HT1080 (cell line): ENCODE measurements around the gene TDP2. TPM values are rescaled to one million over a fixed set of nuclear protein-coding genes. Genes with fewer than 3 reads are reported as not detected.

Experiments
- DNase-seq: peaks from one replicate; pipeline ENCODE4 v3.0.0-alpha.2; 2015; ENCODE audit warnings: low read depth
- polyA plus RNA-seq, 2 experiments: library from polyadenylated mRNA; depleted of rRNA; stranded (reverse); fragments of >200 nt; gene quantifications; 2 replicates each; pipeline ENCODE4 v1.2.3, GENCODE V29; 2015
- total RNA-seq: library from RNA; depleted of rRNA; stranded (reverse); fragments of >200 nt; shearing (Covaris generic); gene quantifications from 2 replicates; pipeline ENCODE4 v1.2.3, GENCODE V29; 2014; rRNA removed

The TDP2 gene
- 14.8 and 34.6 TPM in 2 replicates for total RNA-seq
- 31.3 and 34.7 TPM in 2 replicates for polyA plus RNA-seq (2015; cell fraction: cytosol; rRNA removed)
- polyA plus RNA-seq (2015; cell fraction: nucleus; rRNA removed): 28.5 and 31.9 TPM in 2 replicates

GRCh38 chr6:24666641-24667377, at the start of gene TDP2, which contains the start of gene ACOT13:
Gene TDP2 (minus strand): TSS chr6:24666899. CDS start chr6:24666862, 37 bp downstream.
Gene ACOT13 (plus strand): TSS chr6:24667077. CDS start chr6:24667264, 187 bp downstream.
- DNase-seq: peak; percentile 96

GRCh38 chr6:24710519-24711303, 44.0 kb upstream of the TDP2 start:
- DNase-seq: no peak

DNA sequence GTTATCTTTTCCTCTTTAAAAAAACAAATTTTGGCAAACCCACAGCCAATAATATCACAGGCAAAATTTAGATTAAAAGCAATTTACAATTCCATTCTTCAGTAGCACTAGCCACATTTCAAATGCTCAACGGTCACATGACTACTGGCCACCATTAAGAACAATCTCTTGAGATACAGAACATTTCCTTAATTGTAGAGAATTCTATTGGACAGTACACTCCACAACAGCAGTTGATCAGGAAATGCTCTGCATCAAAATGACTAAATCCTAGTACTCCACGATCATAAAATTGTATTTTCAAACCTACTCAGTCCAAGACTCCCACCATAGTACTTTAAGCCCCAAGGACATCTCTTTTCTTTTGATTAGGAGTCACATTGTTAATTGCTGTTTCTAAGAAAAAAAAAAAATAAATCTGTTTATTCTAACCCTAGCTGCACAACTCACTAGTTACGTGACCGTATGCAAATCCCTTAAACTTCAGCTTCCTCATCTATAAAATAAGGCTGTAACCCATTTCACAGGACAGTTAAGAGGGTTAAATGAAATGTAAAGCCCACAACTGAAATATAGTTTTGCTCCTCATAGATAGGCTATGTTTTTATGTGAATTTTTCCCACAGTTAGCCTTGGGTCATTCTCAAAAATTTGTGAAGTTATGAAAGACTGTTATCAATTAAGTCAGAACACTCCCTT, 42.5 kb upstream of the TDP2 start:
- no peak for DNase-seq

DNA sequence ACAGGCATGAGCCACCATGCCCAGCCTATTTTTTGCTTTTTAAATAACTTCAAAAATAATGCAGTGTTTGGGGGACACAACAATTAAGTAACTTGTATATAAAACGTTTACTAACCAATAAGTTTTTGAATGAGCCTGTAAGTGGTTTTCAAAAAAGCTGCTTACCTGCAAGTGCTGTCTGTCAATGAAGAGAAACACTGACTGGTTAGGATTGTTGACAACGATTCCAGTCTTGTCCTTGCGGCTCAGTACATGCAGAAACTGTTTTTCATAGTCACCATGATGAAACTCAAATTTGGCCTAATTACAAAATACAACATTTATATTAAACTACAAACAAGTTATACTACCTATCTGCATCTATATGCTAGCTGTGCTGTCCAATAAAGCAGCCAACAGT, 41.9 kb upstream of the TDP2 start:
- DNase-seq: no peak

DNA sequence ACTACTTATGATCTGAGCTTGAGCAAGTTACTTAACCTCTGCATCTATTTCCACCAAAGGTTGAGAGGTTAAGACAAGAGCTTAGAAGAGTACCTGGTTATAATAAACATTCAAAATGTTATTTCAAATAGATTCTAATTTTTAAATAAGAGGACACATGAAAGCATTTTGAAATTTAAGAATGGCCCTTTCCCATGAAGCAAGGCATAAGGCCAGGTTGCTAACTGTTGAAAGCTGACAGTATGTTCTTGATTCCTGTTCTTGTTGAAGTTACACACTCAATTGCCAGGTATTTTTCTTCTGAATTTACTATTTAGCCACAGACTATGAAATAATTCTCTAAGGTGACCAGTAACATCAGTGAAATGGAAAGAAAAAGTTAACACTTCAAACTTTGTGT, 37.8 kb upstream of the TDP2 start:
- DNase-seq: no peak

- no peak for DNase-seq
Observed at GRCh38 chr6:24702720-24703282, 36.1 kb upstream of the TDP2 start.

DNA sequence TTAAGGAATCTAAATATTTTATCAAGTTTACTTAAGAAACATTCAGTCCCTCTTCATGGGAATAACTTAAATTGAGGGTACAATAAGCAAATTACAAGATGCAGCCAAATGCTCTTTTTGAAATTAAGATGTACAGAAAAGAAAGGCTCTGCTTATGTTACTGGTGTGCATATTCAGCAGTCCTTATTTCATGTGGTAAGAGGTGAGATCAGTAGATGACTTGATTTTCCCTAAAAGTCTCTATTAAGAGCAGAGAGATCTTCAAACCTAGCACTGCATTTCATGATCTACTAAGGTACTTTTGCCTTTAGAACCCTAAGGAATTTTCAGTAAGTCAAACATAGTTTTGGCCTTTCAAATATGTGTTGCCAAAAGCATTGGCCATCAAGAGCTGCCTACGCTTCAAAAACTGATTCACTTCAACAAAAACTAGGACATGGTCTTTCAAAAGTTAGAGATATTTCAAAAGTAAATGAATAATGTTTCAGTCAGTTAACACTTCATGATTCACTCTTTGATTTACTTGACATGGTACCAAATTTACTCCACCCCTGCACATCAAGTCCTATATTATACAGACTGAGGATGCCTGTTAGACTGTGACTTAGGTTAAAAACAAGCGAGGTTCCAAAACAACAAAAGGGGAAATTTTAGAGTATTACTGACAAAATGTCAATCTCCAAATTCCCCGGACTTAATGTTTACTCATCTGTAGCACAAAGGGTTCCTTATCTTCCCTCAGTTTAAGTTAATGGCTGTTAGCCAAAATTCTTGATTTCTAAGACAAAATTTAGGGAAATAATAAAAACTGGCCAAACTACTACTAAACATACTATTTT, 33.0 kb upstream of the TDP2 start:
- no peak for DNase-seq

- DNase-seq: no peak
Observed at GRCh38 chr6:24696097-24696496, 29.4 kb upstream of the TDP2 start.

DNA sequence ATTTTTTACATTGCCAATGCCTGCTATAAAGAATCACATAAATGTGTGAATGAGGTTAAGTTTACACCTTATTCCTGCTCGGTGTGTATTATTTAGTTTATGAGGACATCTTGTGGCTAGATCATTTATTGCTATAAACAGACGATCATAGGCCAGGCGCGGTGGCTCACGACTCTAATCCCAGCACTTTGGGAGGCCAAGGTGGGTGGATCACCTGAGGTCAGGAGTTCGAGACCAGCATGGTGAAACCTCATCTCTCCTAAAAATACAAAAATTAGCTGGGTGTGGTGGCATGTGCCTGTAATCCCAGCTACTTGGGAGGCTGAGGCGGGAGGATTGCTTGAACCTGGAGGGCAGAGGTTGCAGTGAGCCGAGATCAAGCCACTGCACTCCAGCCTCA, 28.9 kb upstream of the TDP2 start:
- DNase-seq: peak; percentile 55

GRCh38 chr6:24694198-24694597, 27.5 kb upstream of the TDP2 start:
- DNase-seq: no peak

DNA sequence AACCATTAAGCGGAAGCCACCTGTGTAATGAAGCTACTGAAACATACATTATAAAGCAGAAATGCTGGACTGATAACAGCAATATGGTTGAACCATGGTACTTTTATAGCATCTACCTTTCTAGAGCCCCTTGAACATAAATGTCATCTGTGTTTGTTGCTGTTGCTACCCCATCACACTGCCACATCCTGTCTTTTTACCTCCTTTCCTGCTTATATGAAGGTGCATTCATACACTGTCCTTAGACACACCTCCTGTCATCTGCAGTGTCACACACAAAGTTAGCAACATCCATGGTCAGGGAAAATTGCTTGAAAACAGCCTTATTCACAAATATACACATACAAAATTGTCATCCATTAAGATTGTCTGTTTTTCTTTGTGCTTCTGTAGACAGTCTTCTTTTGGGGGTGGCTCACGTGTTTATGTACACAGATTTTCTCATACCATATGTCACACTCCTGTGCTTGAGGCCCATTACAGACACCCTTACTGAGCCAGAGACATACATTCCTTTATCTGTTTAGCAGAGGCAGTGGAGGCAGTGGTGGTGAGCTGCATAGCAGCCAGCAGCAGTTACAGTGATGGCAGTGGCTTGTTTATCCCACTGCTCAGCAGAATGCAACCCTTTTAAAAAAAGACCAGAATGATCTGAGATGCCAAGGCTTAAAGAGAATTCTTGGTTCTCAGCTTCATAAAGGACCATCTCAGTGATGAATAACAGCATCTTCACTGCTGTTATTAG, 26.3 kb upstream of the TDP2 start:
- no peak for DNase-seq

- no peak for DNase-seq
Observed at GRCh38 chr6:24692415-24692814, 25.7 kb upstream of the TDP2 start.

DNA sequence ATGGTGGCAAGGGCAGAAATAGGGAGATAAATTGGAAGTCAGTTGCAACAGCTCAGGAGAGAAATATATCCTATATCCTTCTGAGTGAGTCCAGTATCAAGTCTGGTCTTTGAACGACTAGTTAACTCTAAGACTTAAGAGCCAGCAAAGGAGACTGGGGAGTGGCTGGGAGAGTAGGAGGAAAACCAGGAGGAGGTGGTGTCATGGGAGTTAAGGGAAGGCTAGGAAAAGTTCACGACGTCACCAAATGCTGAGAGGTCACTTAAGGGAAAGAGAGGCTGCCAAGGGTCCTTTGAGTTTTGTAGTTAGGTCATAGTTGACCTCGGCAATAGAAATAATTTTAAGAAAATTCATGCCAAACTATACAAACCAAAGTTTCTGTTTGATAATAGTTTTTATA, 25.3 kb upstream of the TDP2 start:
- DNase-seq: no peak

GRCh38 chr6:24691550-24691949, 24.9 kb upstream of the TDP2 start:
- DNase-seq: no peak

DNA sequence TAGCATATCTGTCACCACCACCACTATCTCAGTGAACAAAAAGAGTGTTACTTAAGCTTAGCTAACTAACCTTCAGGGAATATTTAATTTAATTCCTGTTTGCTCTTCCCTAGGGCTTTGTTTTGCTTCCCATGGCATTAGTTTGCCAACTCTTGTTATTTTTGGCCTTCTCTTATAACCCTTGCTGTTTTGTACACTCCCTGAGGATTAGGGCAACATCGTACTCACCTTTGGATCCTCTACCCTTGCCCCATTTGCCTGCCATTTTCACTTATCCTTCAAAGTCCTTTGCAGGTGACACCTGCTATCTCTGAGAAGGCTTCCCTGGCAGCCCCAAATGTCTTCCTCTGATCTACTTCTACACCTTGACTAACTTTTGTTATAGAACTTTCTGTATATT, 23.9 kb upstream of the TDP2 start:
- no peak for DNase-seq

DNA sequence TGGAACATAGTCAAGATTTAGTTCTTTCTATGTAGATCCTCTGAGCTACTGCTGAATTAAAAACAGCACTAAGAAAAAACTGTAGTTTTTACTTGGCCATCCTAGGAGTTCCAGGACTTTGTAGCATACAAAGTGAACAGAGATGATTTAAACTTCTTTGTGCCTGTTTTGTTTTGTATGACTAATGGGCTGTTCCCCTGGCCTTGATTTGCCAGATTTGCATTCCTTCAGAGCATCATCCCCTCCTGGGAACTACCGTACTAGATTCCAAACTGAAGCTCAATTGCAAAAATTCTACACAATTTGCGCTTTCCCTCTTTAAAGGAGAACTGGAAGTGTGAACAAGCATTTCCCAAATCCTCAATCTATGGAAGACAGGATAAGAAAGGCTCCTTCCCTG, 23.3 kb upstream of the TDP2 start:
- DNase-seq: no peak

GRCh38 chr6:24686946-24687345, 20.2 kb upstream of the TDP2 start:
- DNase-seq: no peak

DNA sequence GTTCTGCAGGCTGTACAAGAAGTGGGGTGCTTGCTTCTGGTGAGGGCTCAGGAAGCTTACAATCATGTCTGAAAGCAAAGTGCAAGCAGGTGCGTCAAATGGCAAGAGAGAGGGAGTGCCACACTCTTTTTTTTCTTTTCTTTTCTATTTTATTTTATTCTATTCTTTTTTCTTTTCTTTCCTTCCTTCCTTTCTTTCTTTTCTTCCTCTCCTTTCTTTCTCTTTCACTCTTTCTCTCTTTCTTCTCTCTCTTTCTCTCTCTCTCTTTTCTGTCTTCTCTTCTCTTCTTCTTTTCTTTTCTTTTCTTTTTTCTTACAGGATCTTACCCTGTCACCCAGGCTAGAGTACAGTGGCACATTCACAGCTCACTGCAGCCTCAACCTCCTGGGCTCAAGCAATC, 19.7 kb upstream of the TDP2 start:
- no peak for DNase-seq

DNA sequence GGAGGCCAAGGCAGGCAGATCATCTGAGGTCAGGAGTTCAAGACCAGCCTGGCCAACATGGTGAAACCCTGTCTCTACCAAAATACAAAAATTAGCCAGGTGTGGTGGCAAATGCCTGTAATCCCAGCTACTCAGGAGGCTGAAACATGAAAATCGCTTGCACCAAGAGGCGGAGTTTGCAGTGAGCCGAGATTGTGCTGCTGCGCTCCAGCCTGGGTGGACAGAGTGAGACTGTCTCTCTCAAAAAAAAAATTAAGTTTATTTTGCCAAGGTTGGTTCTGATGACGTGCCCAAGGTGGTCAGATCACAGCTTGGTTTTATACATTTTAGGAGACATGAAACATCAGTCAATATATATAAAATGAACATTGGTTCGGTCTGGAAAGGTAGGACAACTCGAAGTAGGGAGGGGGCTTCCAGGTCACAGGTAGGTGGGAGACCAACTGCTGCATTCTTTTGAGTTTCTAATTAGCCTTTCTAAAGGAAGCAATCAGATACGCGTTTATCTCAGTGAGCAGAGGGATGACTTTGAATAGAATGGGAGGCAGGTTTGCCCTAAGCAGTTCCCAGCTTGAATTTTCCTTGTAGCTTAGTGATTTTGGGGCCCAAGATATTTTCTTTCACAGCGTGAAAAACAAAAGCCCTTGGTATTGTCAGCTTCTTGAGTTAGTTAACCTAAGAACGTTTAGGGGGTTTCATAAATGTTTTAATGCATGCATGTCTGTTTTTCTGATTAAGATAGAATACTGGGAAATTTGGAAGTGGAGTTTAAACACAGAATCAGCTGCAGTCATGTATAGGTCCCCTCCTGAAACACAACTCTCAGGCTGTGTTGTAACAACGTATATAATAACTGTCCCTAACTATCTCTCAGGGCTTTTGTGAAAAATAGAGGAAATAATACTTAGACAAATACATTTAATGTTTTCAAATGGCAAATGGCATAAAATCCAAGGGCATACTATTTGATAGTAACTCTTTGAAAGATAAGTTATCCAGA, 16.9 kb upstream of the TDP2 start:
- DNase-seq: no peak
